GM12891 (cell line): Measurements from ENCODE around the gene AMZ2.

Experiments
- PAX5 ChIP-seq: IDR thresholded peaks from 2 replicates; pipeline ENCODE4 v1.6.1; 2011; ENCODE audit warnings: low read length, moderate library complexity, mild to moderate bottlenecking; ENCODE audit not compliant: insufficient read depth, severe bottlenecking
- POLR2A ChIP-seq: IDR thresholded peaks from 2 replicates; pipeline ENCODE4 v1.6.1; 2011; ENCODE audit warnings: low read depth, low read length, control low read depth
- POLR2AphosphoS5 ChIP-seq: IDR thresholded peaks from 2 replicates; pipeline ENCODE4 v1.6.1; 2011; ENCODE audit warnings: low read depth, low read length, control low read depth
- POU2F2 ChIP-seq: IDR thresholded peaks from 2 replicates; pipeline ENCODE4 v1.6.1; 2011; ENCODE audit warnings: low read depth, mild to moderate bottlenecking, control low read depth, low read length, moderate library complexity
- SPI1 ChIP-seq: IDR thresholded peaks from 2 replicates; pipeline ENCODE4 v1.6.1; 2011; ENCODE audit warnings: low read depth, low read length, control low read depth
- TAF1 ChIP-seq: IDR thresholded peaks from 2 replicates; pipeline ENCODE4 v1.6.1; 2011; ENCODE audit warnings: low read depth, low read length, control low read depth

DNA sequence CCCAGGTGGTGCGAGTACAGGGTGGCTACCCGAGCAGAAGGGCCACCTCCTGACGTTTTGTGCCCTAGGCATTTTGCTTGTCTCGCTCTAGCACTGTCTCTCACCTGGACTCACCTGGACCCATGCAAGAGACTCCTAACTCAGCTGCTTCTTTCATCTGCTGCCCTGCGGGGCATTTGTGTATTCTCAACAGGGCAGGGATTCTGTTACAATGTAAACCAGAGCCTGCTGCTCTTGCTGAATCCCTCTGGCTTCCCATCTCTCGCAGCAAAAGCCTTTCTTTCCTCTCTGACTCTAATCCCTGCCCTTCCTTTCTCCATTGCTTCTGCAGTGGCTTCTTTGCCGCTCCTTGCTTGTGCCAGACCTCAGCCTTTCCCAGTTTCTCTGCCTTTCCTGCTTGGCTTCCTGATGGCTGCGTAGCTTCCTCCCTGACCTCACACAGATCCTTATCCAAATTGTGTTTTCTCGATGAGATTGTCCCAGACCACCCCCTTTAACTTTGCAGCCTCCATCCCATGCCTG is 53.7 kb downstream of the AMZ2 start:
- TF ChIP-seq POLR2A = no peak
- TF ChIP-seq SPI1 = no peak
- TF ChIP-seq TAF1 = no peak
- no peak for TF ChIP-seq POLR2AphosphoS5
- TF ChIP-seq PAX5 = no peak
- TF ChIP-seq POU2F2 = no peak
